Dedifferentiated amniotic fluid mesenchymal stem cell (primary cell): Measurements from ENCODE around the gene AQP3.
"Not testable (repeated sequence)": the region's sequence is repeated elsewhere in the genome, so short reads cannot be mapped to it uniquely, and the experiment has no call there.

Source experiments
- DNase-seq: peaks from one replicate; pipeline ENCODE4 v3.0.0-alpha.2; 2016; ENCODE audit errors: extremely low spot score

The AQP3 gene

DNA sequence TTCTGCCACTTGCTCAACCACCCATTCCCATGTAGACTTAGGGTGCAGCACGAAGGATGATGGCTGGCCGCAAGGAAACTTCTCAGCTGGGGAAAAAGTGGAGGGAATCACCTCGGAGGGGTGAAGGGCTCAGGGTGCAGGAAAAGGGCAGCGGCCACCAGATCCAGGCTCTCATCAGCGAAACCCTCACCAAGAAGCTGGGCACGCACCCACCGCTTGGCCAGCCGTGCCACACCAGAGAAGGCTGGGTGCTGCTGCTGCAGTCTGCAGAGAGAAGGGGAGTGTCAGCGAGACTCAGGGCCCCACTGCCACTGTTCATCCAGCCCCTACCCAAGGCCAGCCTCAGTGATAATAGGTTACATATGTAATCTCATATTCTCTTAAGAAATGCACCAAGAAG, 17.7 kb upstream of the AQP3 start:
- DNase-seq, result no peak

DNA sequence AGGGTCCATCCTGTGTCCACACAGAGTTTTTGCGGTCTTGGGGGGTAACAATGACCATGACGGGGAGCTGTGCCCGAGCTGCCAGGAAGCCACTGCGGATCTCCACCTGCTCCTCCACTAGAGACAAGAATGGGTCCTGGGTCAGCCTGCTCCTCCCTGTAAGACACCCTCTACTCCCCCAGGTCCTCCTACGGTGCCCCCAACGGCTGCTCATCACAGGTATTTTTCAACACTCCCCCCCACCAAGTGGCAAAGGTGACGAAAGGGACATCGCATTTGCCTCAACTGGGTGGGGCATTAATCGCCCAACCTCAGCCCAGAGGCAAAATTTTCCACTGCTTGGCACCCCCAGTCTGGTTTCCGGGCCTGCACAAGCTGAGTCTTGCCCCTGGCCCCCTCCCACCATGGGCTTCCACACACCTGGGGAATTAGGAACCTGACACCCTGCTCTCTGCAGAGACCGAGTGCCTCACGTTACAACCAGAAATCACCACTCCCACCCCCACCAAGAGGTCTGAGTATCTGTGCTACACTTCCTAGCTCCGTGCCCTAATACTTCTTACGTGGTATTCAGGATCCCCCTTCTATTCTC, 16.7 kb upstream of the AQP3 start:
- no peak for DNase-seq

DNA sequence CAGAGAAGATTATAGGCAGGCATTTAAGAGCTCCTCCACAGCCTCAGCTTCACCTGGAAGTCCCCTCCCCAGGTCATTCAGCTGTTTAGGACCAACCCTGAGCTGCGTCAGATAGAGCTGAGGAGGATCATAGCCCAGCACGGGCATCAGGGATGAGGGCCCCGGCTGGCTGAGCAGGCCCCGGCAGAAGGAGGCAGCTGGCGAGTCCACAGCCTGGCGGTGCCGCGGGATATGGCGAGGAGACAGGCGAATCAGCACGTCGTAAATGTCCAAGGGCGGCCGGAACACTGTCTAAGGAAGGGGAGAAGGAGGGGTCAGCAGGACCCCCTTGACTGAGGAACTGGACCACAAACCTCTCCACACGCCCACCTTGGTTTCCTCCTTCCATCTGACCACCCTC, 15.8 kb upstream of the AQP3 start:
- DNase-seq, result no peak

- DNase-seq, result no peak
Measured at GRCh38 chr9:33461492-33461891, 14.1 kb upstream of the AQP3 start.

- DNase-seq, result no peak
Measured at GRCh38 chr9:33460854-33461253, 13.5 kb upstream of the AQP3 start.

DNA sequence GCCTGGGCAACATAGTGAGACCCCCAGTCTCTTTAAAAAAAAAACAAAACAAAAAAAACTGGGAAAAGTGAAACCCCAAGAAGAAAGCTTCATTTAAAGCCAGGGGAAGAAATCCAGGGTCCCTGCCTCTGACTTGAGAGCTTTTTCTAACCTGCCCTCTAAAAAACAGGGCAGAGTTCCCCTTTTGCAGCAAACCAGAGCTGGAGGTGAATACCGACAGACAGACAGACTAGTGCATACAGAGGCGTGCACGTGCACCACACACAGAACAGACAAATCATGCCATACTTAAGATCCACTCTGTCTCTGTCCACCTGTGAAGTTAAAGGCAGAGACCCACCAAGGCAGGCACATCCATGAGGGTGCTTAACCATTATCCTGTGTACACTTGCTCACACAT, 11.7 kb upstream of the AQP3 start:
- no peak for DNase-seq

DNA sequence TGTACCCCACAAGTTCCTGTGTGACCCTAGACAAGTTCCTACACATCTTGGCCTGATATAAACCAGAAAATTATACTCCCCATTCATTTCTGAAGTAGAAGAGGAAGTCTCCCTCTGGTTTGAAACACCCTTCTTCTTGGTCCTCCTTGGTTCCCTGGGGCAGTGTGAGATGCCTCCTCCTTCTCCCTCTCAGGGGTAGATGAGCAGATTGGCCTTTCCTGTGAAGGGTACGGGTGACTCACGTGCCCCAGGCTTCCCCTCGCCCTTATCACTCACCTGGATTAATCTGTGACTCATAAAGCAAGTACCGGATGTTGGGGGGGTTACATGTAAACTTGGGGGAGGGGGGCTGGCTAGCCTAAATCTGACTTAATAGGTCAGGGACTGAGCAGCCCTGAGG, 11.1 kb upstream of the AQP3 start:
- no peak for DNase-seq

DNA sequence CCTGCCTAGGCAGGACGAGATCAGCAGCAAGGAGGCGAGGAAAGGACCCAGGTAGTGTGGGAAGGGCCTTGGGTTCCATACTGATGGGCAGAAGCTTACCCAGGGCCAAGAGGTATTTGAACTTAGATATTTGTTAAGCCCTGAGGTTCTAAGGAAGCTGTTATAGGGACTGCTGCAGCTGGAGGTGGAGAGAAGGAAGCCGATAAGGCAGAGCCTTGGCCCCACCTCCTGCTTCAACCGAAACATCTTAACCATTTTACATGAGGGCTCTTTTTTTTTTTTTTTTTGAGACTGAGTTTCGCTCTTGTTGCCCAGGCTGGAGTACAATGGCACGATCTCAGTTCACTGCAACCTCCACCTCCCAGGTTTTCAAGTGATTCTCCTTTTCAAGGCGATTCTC, 8.6 kb upstream of the AQP3 start:
- DNase-seq, result no peak

DNA sequence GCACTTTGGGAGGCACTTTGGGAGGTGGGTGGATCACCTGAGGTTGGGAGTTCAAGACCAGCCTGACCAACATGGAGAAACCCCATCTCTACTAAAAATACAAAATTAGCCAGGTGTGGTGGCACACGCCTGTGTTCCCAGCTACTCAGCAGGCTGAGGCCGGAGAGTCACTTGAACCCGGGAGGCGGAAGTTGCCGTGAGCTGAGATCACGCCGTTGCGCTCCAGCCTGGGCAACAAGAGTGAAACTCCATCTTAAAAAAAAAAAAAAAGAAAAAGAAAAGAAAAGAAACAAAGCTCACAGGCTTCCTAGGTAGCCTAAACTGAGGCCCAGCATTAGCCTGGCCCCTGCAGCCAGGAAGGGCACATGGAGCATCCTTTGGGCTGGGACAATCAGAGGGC, 8.1 kb upstream of the AQP3 start:
- DNase-seq, result not testable (repeated sequence)

DNA sequence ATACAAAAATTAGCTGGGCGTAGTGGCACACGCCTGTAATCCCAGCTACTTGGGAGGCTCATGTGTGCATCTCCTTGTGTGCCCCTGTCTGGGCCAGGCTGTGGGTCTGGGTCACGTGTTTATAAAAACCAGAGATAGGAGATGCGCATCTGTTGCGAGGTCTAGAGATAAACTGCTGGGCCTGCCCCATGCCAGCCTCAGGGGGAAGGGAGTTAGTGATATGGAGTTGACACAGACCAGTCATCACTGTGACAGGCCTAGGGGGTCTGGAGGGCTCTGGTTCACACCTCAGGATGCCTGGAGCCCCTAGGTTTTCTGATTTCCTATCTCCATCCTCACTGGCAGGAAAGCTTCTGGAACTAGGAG, 7.3 kb upstream of the AQP3 start:
- DNase-seq, result not testable (repeated sequence)

- DNase-seq, result no peak
Measured at GRCh38 chr9:33453999-33454660, 6.7 kb upstream of the AQP3 start.

DNA sequence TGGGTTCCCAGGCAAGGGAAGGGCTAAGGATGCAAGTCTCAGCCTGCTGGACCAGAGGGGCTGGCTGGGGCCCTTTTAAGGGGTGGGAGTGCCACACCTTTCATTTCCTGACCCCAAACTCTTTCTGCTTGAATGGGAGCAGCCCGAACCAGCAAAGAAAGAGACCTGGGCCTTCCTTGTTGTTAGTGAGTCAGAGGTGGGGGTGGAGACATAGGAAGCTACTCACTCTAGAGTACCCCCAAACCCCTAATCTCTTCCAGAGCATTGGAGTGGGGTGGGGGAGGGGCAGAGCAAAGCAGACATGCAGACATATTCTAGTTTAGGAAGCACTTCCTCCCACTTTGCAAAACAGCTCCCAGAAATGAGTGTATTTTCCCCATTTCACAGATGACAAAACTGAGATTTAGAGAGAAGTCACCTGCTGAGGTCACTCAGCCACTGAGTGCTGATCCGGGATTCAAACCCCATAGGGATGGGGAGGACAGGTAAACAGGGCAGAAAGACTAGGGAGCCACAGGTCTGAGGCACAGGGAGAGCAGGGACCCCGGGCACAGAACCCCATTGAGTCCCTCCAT, 6.0 kb upstream of the AQP3 start:
- no peak for DNase-seq

- peak; percentile 74 for DNase-seq
Measured at GRCh38 chr9:33452828-33453271, 5.5 kb upstream of the AQP3 start.

- DNase-seq, result no peak
Measured at GRCh38 chr9:33450621-33451146, 3.3 kb upstream of the AQP3 start.

GRCh38 chr9:33449715-33450114, 2.3 kb upstream of the AQP3 start:
- no peak for DNase-seq

- DNase-seq, result no peak
Measured at GRCh38 chr9:33447799-33448553, 583 bp upstream of the AQP3 start.

DNA sequence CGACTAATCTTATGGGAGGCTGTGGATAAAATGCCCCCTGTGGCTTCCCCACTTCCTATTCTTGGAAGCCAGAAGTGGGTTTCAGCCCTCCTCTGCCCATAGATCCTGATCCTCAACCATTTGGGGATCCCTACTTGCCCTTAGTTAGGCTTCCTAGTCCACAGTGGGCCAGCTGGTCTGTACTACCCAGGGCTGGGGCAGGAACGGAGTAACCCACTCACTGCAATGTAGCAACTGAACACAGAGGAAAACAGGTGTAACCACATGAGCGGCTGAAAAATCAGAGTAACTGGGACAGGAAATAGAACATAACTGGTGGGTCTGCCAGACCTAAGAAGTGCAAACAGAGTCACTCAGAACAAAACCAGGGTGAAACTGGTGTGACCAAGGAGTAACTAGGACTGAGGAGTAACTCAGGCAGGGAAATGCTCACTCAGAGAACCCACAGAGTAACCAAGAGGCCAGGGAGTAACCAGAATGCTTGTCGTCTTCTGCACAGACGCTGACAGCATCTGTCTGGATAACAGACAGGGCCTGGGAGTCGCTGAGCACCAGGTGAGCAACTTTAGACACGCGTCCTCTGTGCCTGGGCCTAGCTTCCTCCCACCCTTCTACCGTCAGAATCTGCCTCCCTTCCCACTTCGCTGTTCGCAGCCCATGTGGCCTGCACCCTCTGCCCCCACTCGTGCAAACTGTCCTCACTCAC, 1.0 kb downstream of the AQP3 start:
- no peak for DNase-seq

- no peak for DNase-seq
Measured at GRCh38 chr9:33445389-33446239, 1.8 kb downstream of the AQP3 start.

GRCh38 chr9:33443464-33444154, 3.8 kb downstream of the AQP3 start:
- DNase-seq, result no peak

- DNase-seq, result no peak
Measured at GRCh38 chr9:33443047-33443446, 4.3 kb downstream of the AQP3 start.
